Activated T-helper 1 cell treated with anti-CD3 and anti-CD28 coated beads, Interleukin-2, amount 50 U/mL, for 16 hours (primary cell): Measurements from ENCODE around the gene CBL.

Experiments
- DNase-seq, 2 donors: peaks; one replicate each; pipeline ENCODE4 v3.0.0-alpha.2; 2020; ENCODE audit warnings: low read depth in 1 of 2, low spot score in 1 of 2

The CBL gene

DNA sequence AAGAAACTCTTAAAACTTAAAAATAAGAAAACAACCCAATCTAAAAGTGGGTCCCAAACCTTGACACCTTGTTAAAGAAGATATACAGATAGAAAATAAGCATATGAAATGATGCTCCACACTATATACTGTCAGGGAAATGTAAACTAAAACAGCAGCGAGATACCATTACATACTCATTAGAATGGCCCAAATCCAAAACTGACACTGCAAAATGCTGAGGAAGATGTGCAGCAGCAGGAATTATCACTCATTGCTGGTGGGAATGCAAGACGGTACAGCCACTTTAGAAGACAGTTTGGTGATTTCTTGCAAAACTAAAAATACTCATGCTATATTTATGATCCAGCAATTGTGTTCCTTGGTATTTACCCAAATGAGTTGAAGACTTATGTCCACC is 123.2 kb downstream of the CBL start:
- DNase-seq, result no peak

DNA sequence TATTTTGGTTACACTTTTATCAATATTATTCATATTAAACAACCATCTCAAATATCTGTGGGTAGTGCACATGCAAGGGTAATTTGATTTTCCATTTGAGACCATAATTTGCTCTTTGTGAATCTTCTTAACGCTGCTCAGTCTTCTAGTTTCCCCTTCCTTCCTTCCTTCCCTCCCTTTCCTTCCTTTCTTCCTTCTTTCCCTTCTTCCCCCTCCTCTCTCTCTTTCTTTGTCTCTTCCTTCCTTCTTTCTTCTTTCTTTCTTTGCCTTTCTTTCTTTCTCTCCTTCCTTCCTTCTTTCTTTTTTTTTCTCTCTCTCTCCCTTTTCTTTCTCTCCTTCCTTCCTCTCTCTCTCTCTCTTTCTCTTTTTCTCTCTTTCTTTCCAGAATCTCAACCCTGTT is 124.1 kb downstream of the CBL start:
- no peak for DNase-seq

DNA sequence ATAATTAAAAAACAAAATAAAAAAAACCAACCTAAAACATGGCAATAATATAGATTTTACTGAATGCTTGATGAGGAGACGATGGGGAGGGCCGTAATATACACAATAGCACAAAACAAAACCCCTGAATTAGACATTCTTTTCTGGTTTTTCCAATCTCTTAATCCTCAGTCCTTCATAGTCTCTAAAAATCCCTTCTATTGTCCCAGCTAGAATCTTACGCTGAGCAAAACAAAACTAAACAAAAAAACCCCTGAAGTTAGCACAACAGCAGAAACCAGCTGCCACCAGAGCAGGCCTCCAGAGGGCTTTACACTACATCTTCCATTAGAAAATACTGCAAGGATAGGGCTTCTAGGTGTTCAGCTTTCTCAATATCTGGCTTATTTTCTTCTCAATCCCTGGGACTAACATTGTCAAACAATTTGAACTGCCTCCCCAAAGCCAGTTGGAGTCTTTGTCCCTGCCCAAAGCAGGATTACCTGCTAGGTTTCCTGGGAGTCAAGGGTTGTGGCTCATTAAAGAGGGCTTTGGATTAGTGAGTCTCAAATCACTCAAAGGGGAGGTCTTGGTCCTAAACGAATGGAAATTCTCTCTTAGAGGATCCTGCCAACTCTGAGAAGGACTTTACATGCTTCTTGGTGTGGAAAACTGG is 126.1 kb downstream of the CBL start:
- DNase-seq, result no peak

DNA sequence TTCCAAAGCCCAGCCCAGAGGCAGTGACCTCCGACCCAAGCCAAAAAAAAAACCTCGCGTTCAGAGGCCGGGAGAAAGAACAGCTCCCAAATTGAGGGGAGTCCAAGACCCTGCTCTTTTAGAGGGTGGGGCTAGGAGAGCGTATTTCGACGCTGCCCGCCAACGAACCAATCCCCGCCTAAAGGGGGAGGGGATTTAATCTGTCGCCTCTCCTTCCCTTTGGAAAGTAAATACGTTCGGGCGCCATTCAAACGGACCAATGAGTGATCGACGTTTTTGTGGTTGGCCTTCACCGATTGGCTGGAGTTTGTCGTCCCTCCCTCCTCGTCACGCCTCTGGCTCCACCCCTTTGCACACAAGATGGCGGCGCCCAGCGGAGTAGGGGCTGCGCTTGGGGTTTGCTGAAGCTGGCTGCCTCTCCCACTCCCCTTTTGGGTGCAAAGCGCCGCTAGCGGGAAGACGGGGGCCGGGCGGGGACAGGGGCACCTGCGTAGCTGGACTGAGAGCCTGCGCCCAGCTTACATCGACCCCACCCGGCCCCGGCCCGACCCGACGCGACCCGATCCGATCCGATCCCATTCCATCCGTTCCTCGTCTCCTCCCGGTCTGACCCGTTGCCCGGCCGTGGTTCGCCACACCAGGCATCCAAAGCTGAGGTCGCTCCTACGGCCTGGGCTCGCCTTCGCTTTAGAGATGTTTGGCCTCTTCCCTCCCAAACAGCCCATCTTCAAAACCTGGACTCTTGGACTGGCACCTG is 128.2 kb downstream of the CBL start, which contains the start of gene RNF26:
RNF26 (plus strand) TSS at position 354 of the 757 bp plus-strand sequence. CDS start 596 bp downstream, outside the sequence.
- DNase-seq, result peak; percentile 84 to 87

DNA sequence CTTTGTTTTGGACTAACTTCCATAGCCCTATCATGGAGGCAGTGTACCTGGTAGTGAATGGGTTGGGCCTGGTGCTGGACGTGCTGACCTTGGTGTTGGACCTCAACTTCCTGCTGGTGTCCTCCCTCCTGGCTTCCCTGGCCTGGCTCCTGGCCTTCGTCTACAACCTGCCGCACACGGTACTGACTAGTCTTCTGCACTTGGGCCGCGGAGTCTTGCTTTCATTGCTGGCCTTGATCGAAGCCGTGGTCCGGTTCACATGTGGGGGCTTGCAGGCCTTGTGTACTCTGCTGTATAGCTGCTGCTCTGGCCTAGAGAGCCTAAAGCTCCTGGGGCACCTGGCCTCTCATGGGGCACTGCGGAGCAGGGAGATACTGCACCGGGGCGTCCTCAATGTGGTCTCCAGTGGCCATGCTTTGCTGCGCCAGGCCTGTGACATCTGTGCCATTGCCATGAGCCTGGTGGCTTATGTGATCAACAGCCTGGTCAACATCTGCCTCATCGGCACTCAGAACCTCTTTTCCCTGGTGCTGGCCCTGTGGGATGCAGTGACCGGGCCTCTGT is 129.0 kb downstream of the CBL start:
- no peak for DNase-seq

DNA sequence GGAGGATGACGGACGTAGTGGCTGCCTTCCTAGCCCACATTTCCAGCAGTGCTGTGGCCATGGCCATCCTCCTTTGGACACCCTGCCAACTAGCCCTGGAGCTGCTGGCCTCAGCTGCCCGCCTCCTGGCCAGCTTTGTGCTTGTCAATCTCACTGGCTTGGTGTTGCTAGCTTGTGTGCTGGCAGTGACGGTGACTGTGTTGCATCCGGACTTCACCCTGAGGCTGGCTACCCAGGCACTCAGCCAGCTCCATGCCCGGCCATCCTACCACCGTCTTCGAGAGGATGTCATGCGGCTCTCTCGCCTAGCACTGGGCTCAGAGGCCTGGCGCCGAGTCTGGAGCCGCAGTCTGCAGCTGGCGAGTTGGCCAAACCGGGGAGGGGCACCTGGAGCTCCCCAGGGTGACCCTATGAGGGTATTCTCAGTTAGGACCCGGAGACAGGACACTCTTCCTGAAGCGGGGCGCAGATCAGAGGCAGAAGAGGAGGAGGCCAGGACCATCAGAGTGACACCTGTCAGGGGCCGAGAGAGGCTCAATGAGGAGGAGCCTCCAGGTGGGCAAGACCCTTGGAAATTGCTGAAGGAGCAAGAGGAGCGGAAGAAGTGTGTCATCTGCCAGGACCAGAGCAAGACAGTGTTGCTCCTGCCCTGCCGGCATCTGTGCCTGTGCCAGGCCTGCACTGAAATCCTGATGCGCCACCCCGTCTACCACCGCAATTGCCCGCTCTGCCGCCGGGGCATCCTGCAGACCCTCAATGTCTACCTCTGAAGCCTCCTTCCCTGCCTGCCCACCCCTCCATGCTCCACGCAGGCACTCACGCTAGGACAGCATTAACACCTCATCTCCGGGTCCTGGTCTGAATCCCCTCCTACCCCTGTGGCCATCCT is 129.8 kb downstream of the CBL start:
- no peak for DNase-seq

DNA sequence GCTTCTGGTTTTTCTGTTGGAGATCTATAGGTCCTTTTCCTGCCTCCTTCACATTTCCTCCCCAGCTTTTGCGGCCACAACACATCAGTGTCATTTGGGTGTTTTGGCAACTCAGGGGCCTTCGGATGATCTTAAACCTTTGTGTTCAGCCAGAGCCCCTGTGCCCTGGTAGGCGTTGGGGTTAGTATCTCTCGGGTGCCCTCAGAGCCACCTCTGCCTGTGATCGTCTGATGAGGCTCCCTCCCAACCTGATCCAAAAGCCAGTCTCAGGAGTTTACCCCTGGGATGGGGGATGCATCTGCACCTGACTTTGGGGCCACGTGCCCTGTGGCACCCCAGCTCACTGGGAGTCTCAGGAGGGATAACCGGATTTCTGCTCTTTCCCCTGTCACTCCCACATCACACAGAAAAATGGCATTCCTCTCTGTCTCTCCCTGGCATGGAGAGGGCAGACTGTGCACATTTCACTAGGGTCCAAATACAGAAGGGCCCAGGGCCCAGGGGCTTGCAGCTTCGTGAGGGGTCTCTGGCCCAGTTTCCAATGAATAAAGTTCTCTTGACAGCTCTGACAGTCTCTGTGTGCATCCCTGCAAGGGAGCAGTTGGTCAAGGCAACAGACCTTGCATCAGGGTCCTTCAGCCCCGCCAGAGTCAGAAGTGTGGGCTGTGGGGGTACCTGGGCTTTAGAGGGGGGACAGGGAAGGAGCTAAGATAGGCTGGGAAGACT is 130.8 kb downstream of the CBL start:
- DNase-seq, result no peak

DNA sequence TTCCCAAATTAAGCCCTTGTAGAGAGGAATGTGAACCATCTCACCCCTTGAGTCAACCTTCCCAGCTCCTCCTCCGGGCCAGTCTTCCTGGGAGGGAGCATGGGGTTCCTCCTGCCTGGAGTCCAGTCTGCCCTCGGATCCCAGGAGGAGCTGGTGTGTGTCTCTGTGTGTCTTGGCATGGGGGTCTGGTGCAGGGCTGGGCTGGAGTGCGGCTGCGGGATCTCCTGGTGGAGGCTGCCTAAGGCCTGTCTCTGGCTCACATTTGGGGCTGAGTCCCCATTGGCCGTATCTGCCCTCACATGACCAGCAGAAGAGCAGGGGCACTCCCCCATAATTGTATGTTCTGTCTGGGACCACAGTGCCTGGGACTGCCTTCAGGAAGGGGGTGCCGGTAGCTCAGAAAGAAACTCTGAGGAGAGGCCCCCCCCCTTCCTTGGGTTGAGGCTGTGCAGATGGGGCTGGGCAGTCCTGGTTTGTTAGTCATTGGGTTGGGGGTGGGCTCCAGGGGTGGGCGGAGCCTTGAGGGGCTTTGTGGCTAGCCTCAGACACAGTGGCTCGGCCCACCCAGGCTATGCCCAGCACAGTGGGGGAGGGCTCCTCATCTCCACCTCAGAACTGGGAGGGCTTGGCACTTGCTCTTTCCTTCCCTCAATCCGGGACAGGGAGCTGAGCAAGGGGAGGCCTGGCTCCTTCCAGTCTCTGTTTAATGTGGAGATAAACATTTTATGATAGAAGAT is 131.6 kb downstream of the CBL start:
- no peak for DNase-seq

DNA sequence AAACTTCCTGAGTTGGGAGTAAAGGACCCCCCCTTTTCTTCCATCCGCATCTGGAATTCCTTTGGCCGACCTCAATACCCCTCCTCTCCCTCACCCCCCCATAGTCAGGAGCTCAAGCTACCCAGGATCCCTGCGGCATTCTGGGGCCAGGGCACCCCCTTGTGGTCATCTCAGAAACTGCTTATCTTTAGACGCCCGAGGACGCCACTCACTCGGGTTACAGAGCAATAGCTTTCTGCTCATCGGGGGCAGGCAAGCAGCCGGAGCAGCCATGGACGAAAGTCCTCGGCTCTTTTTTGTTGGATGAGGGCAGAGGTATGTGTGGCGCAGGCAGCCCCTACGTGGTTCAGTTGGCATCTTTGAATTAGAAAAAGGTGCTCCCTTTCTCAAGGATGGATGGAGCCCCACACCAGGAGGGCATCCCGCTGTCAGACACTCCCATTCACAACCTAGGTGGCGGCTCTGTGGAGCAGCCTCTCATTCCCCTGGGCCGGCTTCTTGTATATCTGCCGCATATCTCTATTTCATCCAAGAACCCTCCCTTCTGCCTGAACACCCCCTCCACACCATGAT is 132.3 kb downstream of the CBL start:
- DNase-seq, result peak; percentile 33 to 46

DNA sequence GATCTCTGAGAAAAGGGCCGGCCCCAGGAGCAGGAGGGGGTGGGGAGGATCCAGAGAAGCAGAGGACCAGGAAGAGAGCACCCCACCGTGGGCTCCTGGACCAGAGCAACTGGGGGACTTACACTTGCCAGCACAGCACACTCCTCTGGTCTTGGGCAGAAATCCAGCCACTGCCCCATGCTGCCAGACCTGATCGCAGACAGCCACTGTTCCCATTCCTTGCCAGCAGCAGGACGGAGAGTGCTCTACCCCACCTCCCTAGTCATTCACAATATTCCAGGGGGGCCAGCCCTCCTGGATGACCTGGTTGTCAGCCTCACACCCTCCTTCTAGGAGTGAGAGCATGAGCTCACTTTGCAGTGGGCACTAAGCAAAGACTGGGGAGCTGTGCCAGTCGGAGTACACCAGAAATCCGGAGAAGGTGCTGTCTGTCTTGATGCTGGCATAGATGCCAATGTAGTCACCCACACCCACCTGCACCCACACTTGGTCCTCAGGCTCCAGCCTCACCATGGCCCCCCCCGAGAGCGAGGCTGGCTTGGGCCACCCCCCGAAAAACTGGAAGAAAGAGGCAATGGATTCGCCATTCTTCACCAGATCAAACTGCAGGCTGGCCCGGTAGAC is 132.9 kb downstream of the CBL start:
- no peak for DNase-seq

DNA sequence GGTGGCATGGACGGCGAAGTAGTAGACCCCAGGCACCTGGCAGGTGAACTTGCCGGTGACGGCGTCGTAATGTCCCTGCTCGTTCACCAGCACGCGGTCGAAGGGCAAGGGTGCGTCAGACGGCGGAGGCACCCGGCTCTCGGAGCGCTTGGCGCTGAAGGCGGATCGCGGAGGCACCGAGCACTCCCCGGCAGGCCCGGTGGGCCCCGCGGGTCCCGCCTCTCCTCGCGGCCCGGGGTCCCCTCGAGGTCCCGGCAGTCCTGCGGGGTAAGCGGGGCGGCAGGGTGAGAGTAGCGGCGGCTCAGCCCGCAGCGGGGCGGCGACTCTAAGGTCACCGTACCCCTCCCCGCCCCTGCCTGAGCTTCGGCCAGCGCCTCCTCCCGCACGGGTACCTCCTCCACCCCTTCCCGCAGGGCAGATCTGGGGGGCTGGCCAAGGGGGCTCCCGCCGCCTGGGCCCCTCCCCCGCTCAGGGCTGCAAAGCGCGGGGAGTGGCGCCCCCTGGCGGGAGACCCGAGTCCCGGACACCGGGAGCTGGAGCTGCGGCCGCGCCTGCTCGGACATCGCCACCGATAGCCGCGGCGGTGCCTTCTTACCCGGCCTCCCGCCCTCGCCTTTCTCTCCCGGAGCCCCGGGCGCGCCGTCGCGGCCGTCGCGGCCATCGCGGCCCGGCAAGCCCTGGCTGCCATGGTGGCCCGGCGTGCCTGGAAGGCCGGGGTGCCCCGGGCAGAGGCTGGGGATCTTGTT is 133.6 kb downstream of the CBL start:
- DNase-seq, result no peak

DNA sequence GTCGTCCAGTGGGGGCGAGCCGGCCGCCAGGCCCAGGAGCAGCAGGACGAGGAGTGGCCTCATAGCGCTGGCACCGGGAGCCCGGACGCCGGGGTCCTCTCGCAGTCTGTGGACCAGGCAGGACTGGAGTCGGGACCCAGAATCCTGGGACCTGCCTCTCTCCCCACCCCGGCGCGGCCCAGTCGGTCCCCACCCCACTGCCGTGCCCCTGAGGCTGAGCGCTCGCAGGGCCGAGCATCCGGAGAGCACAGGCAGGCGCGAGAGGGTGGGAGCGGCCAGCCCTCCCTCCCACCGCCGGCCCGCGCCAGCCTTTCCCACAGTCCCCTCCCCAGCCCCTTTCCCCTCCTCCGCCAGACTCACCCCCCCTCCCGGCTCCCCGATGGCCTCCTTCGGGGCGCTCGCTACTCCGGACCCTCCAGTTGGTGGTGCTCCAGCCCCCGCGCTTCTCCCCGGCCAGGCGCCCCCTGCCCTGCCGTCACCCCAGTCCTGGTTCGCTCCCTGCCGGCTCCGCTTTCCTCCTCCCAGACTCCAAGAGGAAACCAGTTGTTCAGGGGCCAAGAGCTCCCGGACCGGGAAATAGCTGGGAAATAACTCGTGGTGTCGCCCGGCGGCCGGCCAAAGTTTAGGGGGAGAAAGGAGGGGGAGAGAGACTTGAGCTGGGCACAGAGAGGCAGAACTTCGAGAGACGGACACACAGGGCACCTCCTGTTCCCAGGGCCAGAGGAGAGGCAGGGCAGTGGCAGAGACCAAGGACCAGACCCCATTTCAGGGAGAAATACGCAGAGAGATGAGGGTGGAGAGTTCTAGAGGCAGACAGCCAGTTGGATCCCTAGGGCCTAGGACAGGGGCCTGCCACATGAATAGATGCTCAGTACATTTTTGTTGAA is 134.4 kb downstream of the CBL start, which contains the start of gene C1QTNF5:
C1QTNF5 (minus strand) TSS at position 549 of the 887 bp plus-strand sequence; CDS start at position 63, 486 bp downstream.
- DNase-seq, result no peak

DNA sequence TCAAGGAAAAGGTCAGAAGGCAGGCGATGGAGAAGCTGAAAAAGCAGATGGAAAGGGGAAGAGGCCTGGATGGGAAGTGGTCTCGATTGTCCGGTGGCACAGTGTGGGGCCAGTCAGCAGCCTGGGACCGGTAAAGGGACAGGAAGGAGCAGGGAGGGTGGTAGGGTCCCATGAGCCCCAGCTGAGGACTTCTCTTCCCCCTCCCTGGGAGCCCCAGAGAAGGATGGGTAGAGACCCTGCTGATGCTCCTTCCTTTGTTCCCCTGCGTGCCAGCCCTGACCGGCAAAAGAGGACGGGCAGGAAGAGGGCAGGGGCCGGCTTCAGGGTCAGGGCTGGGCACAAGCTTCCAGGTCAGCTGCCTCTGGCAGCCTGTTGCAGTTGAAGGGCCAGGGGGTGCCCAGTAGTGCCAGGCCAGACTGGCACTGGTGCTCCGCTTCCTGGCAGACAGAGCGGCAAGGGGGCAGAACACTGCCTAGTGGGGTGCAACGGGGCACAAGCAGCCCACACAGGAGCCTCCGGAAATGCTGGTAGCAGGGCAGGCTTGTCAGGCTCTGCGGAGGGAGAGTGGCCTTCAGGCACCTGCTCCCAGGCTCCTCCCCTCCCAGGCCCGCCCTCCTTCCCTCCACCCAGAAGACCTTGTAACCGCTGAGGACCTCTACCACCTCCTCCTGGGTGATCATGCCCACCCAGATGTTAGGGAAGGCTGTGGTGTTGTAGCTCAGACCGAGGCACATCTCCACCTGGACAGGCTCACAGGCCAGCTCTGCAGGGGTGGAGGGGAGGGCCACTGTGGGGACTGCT is 135.3 kb downstream of the CBL start:
- DNase-seq, result no peak

DNA sequence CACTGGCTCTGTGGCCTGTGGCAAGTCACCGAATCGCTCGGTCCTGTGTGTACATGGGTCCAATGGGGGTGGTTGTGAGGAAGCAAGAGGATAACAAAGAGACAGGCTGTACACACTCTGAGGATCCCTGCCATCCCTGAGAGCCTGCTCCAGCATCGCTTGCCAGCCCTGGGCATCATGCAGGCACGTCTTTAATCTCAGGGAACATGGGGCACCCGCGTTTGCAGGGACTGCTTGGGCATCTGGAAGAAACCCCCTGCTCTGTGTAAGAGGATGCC is 135.8 kb downstream of the CBL start:
- DNase-seq, result no peak

DNA sequence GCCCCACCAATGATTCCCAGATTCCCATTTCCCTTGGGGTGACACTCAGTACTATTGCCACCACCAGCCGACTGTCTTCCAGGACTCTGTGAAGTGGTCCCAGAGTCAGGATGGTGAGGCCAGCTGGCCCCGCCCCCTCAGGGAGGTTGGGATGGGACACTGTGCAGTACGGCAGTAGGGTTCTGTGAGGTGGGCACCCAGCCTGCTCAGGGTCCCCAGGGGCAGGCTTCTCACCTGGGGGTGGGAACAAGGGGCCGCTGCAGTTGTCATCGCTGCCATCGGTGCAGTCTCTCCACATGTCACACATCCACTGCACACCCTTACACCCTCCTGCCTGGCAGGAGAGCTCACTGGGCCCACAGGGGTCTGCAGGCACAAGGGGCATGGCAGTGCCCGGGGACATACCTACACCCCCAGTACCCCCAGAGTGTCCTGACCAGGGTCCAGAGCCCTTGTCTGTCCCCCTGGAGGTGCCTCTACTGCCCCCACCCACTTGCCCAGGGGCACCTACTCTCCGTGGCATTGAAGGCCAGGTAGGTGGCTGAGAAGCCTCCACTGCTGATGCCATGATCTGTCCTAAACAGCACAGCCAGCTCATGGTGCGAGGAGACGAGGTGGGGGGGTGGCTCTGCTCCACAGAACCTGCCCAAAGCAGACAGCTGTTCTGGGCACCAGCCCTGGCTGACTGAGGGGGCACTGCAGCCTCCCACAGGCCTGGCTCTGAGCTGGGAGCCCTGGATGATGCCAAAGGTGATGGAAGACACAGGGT is 136.4 kb downstream of the CBL start:
- DNase-seq, result no peak

DNA sequence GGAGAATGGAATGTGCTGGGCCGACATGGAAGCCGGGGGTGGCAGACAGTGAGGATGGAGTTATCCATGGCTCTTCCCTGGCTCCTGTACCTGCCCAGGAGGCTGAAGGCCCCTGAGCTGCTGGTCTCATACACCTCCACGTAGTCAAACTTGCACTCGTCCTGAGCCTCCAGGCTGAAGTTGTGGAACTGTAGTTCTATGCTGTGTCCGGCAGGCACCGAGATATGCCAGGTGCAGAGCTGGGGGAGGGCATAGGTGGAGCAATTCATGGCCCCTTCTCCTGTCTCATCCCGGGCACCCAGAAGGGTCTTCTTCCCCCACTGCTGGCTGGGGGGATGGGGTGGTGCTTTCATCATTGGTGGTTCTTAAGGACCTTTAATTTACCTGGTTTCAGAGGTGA is 137.6 kb downstream of the CBL start:
- no peak for DNase-seq
